ENCODE data around the gene CAMTA2. TPM values are rescaled to one million over a fixed set of nuclear protein-coding genes. Genes with fewer than 3 reads are reported as not detected.

CAMTA2 gene
- total and polyA plus RNA-seq, 9 of the 15 experiments (the other 6 are each of a cell fraction or from before 2014, with no cell fraction given) = 0.24 to 25.1 (median 6.3) TPM

DNA sequence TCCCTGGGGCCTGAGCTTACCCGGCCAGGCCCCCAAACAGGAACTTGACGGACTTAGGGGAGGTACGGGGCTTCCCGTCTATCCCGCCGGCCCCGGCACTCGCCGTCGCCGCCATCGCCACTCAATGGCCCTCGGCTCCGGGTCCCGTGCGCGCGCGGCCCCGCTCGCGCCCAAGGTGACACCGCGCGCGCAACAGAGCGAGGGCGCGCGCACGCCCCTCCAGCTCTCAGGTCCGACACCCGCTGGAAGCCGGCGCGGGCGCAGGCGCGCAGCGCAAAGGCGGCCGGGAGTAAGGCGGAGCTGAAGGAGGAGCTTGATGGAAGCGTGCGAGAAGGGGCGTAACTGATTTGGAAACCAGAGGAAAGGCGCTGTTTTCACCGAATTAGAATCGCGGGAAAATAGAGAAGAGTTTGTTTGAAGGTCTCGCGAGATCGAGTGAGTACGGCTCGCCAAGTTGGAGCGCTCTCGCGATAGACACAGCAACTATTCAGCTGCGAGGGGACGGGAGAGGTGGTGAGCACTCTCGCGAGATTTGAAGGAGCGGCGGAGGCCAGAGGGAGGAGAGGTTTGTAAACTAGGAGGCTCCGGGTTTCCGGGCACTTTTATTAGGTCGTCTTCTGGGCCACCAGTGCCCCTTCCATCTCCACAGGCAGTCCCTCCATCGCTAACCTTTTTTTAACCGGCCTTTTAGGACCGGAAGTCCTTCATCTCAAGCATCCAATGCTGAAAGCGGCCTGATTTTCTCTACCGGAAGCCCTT, 47.5 kb downstream of the CAMTA2 start, which contains the start of the genes RNF167 and SLC25A11 (continued):
- TF ChIP-seq, protein P1, sequence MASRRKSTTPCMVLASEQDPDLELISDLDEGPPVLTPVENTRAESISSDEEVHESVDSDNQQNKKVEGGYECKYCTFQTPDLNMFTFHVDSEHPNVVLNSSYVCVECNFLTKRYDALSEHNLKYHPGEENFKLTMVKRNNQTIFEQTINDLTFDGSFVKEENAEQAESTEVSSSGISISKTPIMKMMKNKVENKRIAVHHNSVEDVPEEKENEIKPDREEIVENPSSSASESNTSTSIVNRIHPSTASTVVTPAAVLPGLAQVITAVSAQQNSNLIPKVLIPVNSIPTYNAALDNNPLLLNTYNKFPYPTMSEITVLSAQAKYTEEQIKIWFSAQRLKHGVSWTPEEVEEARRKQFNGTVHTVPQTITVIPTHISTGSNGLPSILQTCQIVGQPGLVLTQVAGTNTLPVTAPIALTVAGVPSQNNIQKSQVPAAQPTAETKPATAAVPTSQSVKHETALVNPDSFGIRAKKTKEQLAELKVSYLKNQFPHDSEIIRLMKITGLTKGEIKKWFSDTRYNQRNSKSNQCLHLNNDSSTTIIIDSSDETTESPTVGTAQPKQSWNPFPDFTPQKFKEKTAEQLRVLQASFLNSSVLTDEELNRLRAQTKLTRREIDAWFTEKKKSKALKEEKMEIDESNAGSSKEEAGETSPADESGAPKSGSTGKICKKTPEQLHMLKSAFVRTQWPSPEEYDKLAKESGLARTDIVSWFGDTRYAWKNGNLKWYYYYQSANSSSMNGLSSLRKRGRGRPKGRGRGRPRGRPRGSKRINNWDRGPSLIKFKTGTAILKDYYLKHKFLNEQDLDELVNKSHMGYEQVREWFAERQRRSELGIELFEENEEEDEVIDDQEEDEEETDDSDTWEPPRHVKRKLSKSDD (conservative IDR thresholded peaks at IDR 0.05; ENCODE audit: low read length) = peak; percentile 98
- TF ChIP-seq, protein P2, sequence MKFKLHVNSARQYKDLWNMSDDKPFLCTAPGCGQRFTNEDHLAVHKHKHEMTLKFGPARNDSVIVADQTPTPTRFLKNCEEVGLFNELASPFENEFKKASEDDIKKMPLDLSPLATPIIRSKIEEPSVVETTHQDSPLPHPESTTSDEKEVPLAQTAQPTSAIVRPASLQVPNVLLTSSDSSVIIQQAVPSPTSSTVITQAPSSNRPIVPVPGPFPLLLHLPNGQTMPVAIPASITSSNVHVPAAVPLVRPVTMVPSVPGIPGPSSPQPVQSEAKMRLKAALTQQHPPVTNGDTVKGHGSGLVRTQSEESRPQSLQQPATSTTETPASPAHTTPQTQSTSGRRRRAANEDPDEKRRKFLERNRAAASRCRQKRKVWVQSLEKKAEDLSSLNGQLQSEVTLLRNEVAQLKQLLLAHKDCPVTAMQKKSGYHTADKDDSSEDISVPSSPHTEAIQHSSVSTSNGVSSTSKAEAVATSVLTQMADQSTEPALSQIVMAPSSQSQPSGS (CRISPR knock-in tag; IDR thresholded peaks at IDR 0.05) = no peak
- TF ChIP-seq POLR2G (IDR thresholded peaks at IDR 0.05; ENCODE audit: low read depth, low read length) = peak; percentile 97
- TF ChIP-seq, protein P3, sequence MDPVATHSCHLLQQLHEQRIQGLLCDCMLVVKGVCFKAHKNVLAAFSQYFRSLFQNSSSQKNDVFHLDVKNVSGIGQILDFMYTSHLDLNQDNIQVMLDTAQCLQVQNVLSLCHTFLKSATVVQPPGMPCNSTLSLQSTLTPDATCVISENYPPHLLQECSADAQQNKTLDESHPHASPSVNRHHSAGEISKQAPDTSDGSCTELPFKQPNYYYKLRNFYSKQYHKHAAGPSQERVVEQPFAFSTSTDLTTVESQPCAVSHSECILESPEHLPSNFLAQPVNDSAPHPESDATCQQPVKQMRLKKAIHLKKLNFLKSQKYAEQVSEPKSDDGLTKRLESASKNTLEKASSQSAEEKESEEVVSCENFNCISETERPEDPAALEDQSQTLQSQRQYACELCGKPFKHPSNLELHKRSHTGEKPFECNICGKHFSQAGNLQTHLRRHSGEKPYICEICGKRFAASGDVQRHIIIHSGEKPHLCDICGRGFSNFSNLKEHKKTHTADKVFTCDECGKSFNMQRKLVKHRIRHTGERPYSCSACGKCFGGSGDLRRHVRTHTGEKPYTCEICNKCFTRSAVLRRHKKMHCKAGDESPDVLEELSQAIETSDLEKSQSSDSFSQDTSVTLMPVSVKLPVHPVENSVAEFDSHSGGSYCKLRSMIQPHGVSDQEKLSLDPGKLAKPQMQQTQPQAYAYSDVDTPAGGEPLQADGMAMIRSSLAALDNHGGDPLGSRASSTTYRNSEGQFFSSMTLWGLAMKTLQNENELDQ (CRISPR knock-in tag; IDR thresholded peaks at IDR 0.05; ENCODE audit: borderline replicate concordance) = no peak
- TF ChIP-seq, protein P4, sequence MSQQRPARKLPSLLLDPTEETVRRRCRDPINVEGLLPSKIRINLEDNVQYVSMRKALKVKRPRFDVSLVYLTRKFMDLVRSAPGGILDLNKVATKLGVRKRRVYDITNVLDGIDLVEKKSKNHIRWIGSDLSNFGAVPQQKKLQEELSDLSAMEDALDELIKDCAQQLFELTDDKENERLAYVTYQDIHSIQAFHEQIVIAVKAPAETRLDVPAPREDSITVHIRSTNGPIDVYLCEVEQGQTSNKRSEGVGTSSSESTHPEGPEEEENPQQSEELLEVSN (IDR thresholded peaks at IDR 0.05; ENCODE audit: borderline replicate concordance in 1 of 2, extremely low read depth in 1 of 2, insufficient read depth in 1 of 2, insufficient read length in 1 of 2, low read depth in 1 of 2, low read length in 1 of 2, poor library complexity in 1 of 2, severe bottlenecking in 1 of 2) = peak in 1 of 2 experiments; percentile 57
- TF ChIP-seq, protein P5, sequence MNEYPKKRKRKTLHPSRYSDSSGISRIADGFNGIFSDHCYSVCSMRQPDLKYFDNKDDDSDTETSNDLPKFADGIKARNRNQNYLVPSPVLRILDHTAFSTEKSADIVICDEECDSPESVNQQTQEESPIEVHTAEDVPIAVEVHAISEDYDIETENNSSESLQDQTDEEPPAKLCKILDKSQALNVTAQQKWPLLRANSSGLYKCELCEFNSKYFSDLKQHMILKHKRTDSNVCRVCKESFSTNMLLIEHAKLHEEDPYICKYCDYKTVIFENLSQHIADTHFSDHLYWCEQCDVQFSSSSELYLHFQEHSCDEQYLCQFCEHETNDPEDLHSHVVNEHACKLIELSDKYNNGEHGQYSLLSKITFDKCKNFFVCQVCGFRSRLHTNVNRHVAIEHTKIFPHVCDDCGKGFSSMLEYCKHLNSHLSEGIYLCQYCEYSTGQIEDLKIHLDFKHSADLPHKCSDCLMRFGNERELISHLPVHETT (CRISPR knock-in tag; conservative IDR thresholded peaks at IDR 0.05 in 1 of 2, IDR thresholded peaks at IDR 0.05 in 1 of 2) = peak in 1 of 2 experiments; percentile 87; a peak in 2 of 4 replicates
- peak; percentile 32; the same call in 1 of the 2 replicates for TF ChIP-seq ETV5 (CRISPR knock-in tag; IDR thresholded peaks at IDR 0.05; ENCODE audit: low read depth)
- peak; percentile 47 for TF ChIP-seq POLR2AphosphoS5 (IDR thresholded peaks at IDR 0.05; ENCODE audit: control insufficient read depth, insufficient read depth, low read depth, low read length)
- no peak for TF ChIP-seq NR3C1 (CRISPR knock-in tag; IDR thresholded peaks at IDR 0.05)
- TF ChIP-seq EP400 (IDR thresholded peaks at IDR 0.05) = peak; percentile 72
- peak; percentile 18 for TF ChIP-seq POLR2B (IDR thresholded peaks at IDR 0.05; ENCODE audit: low read depth, partially characterized antibody)
- TF ChIP-seq, protein P6, sequence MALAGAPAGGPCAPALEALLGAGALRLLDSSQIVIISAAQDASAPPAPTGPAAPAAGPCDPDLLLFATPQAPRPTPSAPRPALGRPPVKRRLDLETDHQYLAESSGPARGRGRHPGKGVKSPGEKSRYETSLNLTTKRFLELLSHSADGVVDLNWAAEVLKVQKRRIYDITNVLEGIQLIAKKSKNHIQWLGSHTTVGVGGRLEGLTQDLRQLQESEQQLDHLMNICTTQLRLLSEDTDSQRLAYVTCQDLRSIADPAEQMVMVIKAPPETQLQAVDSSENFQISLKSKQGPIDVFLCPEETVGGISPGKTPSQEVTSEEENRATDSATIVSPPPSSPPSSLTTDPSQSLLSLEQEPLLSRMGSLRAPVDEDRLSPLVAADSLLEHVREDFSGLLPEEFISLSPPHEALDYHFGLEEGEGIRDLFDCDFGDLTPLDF (CRISPR knock-in tag; IDR thresholded peaks at IDR 0.05) = peak; percentile 77; the same call in 1 of the 2 replicates
